Stimulated activated CD4-positive, alpha-beta T cell treated with anti-CD3 and anti-CD28 coated beads, Interleukin-1b, Interleukin-23, amount 100 ng/mL, for 48 hours (primary cell): ENCODE data around the gene USH2A.

Experiments used
- DNase-seq: peaks from one replicate; pipeline ENCODE4 v3.0.0-alpha.2; 2020

The USH2A gene

GRCh38 chr1:216422821-216423520, at the start of gene USH2A:
TSS of gene USH2A (minus strand) at chr1:216423448. CDS start at chr1:216422336, 1,112 bp downstream.
- DNase-seq = no peak

DNA sequence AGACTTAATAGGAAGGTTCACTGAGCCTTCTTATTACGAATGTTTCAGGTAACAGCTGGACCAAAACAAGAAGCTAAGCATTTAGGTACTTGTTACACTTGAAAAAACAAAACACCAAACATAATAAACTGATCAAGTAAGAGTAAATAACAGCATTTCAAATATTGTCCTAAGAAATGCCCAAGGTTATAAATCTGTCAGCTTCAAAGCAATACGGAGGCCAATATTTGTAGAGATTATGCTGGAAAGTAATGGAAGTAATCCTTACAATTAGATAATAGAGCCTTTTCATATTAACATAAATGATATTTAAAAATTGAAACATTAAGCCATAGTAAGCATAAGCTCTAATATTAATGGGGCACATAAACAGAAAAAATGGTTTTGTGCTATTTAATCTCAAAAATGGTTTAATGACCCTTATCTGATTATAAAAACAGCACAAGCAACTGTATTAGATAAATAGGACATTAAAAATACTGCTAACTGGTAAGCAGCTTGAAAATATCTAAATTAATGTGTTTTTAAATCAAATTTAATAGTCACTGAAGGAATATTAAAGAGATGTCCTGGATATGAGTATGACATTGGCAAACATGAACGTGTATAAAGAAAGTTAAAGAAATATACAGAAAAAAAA, 43.0 kb upstream of the USH2A start:
- DNase-seq = no peak

DNA sequence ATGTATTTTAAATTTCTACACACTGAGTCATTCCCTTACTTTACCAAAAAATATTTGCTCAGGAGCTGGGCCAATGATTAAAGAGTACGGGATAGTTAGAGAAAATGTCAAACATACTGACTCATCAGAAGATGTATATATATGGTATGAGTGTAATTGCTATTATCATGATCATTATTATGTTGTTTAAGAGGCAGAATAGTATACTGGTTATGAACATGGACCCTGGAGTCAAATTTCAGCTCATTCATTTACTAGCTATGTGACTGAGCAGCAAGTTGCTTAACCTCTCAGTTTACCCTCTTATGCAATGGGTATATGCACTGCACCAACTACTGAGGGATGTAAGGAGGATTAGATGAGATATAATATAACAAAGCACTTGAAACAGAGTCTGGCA, 41.2 kb upstream of the USH2A start:
- no peak for DNase-seq

DNA sequence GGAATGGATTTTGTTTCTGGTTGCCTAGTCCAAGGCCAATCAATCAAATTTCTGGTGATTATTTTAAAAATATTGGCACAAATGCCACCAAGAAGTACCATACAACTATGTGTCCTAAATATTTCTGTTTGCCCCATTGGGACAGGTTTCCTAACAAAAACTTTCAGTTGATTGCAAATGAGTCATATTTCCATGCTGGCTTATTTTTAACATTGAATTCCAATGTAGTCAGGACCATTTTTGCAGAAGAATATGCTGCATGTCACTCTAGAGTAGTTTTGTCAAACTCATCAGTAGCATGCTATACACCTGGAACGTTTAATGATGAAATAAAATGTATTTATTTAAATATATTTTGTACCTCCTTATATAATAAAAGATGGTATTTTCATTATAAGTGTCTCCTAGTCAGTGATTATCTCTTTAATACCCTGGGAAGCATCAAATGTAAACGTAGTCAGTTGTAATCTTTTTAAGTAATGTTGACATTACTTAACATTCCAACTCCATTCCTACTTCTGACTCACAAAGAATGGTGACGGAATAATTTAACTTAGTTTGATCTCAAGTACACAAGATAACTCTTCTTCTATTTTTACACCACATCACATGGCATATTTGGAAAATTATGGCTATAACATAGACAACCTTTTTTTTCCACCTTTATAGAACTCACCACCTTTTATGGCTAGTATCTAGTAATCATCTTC, 39.0 kb upstream of the USH2A start:
- DNase-seq = no peak

GRCh38 chr1:216461466-216461865, 38.2 kb upstream of the USH2A start:
- DNase-seq = no peak

DNA sequence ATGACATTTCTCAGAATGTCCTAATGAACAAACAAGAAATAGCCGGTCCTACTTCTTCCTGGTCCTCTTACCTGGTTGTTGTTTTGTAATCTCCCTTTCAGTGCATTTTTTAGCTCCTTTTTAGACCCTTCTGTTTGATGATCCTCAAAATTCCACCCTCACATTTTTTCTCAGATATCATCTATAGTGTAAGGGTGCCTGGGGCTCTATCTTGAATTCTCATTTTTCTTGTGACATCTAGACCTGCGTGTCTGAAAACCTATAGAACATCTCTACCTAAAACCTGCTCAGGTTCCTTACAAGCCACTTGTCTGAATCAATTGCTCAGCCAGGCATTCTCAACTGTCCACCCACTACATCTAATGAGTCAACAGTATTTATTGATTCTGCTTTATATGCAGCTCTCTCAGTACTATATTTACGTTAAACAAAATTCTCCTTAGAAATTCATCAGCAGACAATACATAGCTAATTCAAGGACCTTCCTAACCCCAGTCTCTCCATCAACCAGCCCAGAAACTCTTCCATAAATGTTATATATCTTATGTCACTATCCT, 36.5 kb upstream of the USH2A start:
- DNase-seq = no peak

GRCh38 chr1:216458812-216459211, 35.6 kb upstream of the USH2A start:
- no peak for DNase-seq

GRCh38 chr1:216457356-216457755, 34.1 kb upstream of the USH2A start:
- DNase-seq = no peak

- DNase-seq = no peak
These were observed 33.4 kb upstream of the USH2A start for GRCh38 chr1:216456682-216457081.

DNA sequence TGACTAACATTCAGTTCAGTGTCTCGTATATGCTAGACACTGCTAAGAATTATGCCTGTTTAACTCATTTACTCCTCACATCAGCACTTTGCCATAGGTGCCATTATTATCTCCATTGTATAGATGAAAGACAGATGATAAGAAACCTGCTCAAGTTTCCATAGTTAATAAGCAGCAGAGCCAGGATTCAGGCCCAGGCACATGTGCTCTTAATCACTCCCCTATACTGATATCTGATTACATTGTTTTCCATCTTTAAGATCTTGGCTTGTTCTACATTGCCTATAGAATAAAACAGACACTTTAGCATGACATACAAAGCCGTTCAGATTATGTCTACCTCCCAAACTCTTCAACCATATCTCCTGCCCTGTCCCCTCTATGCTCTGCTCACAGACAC, 30.5 kb upstream of the USH2A start:
- no peak for DNase-seq

- DNase-seq = no peak
These were observed 27.0 kb upstream of the USH2A start for GRCh38 chr1:216450227-216450626.

DNA sequence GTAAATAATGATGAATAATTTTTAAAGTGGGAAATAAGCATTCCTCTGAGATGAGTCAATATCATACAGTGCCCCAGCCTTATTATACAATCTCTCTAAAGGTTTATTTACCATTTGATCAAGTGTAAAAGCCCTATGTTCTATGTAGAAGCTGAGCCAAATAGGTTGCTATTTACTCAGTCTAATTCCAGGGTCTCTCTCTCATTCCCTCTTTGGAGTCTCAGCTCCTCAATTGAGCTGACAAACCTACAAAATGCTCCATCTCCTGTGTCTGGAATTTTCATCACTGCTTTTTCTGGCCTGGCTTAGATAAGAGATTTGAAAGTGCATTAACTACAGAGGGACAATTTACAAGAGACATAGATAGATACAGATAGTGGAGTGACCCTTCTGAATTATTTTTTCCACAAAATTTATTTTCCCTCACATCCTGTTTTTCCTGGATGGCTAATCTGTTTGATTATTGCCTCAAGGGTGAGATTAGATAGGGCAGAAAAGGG, 24.8 kb upstream of the USH2A start:
- no peak for DNase-seq

DNA sequence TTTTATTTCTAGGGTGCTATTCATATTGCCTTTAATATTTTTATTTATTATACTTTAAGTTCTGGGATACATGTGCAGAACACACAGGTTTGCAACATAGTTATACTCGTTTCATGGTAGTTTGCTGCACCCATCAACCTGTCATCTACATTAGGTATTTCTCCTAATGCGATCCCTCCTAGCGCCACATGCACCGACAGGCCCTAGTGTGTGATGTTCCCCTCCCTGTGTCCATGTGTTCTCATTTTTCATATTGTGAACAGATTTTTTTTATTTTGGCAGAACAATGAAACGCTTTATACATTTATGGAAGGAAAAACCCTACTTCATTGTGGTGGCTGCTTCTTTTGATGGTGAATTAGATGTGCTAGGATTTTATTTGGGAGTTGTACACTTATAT, 14.4 kb upstream of the USH2A start:
- no peak for DNase-seq

- DNase-seq = no peak
These were observed 11.0 kb upstream of the USH2A start for GRCh38 chr1:216434232-216434631.

DNA sequence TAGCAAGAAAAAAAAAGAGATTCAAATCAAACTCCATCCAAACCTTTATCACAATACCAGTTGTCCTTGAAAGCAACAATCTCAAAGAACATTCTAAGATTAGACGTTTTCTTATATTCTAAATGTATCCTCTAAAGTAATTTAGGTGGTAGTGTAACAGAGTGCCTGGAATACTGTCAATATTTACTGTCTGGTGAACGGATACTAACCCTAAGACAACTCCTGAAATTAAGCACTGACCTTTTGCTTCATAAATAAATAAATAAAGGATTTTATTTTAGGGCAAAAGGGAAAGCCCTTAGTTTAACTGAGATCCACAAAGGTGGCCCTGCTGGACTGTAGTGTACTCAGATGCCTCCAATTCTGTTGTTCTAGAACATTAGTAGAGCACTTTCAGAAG, 9.9 kb upstream of the USH2A start:
- no peak for DNase-seq

DNA sequence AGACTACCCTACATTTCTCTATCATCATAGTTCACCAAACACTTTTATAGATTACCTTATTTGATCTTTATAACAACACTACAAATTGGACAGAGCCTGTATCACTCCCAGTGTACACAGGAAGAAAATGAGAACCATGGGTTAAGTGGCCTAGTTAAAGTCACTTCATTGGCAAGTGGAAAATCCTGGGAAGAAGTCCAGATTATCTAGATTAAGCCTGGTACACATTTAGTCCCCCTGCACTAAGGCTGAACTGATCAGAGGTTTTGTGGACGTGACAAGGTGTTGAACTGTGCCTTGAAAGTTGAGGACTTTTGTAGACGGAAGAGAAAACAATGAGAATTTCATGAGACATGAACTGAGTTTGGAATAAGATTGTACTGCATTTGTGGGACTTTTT, 7.5 kb upstream of the USH2A start:
- DNase-seq = no peak

DNA sequence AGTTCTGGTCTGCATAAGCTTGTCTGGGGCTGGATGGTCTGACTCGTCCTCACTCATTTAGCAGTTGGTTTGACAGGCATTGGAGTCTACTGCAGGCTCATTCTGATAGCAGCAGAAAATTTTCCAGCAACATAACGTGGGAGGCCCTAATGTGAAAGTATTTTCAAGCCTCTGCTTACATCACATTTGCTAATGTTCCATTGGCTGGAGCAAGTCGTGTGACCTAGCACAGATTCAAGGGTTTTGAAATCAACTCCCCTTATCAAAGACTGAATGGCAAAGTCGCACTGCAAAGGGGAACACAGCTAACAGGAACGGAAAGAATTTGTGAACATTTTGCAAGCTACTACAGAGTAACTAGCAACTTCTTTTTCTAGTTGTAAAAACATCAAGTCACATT, 2.3 kb upstream of the USH2A start:
- DNase-seq = no peak

DNA sequence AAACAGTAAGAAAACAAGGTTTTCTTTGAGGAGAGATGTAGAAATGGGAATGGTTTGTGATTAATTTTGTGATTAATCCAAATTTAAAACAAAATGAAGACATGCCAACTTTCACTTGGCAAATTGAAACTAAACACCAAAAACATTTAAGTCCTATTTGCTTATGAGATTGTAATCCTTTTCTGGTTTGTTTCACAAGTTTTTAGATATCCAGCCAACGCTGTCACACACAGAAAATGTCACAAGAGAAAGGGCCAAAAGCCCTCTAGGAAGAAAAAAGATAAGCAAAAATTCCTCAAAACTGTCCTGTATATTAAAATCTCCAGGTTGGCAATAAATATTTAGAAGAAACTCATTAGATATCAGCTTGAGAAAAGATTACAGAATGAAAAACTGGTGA, 2.5 kb downstream of the USH2A start:
- DNase-seq = no peak

- DNase-seq = no peak
These were observed 3.0 kb downstream of the USH2A start for GRCh38 chr1:216420263-216420662.

GRCh38 chr1:216416488-216416887, 6.8 kb downstream of the USH2A start:
- no peak for DNase-seq

- DNase-seq = no peak
These were observed 13.2 kb downstream of the USH2A start for GRCh38 chr1:216410026-216410425.

GRCh38 chr1:216390956-216391355, 32.3 kb downstream of the USH2A start:
- DNase-seq = no peak

DNA sequence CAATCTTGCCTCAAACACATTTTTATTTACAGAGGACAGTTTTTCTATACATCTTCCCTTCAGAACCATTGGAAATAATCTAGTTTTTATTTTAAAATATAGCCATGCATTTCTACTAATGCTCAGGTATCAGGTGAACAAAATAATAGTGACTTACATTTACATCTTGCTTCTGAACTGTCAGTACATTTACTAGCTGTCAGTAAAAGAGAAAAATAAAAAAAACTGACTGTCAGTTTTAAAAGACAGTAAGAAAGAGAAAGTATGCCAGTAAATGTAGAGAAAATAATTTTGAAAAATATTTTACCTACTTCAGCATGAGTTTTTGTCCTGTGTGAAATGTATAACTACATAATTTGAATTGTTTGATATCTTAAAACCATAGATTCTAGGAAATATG, 33.5 kb downstream of the USH2A start:
- DNase-seq = no peak

GRCh38 chr1:216388558-216388957, 34.7 kb downstream of the USH2A start:
- DNase-seq = no peak
